A673 (cell line): ENCODE results near the gene STAB1. TPM values are rescaled to one million over a fixed set of nuclear protein-coding genes. Genes with fewer than 3 reads are reported as not detected.

Source experiments
- BruUV-seq: library from RNA; stranded (reverse); fragments of 400-500 nt; replicated peaks from 2 replicates; lab custom pipeline; 2021; lab: Mats Ljungman, UMichigan
- CTCF ChIA-PET: fragments of 300-600 bp; sonication (Branson Sonifier 250); formaldehyde crosslinking; loops from one replicate; lab custom pipeline; 2022; ENCODE audit warnings: antibody characterized with exemption; lab: Charles Lee
- POLR2A ChIA-PET: fragments of 300-600 bp; sonication (Branson Sonifier 250); formaldehyde crosslinking; loops from one replicate; lab custom pipeline; 2022; ENCODE audit warnings: antibody characterized with exemption; ENCODE audit not compliant: low non-redundant PET; lab: Charles Lee
- DNase-seq: peaks from one replicate; pipeline ENCODE4 v3.0.0-alpha.2; 2015; ENCODE audit warnings: low spot score
- H3K27ac ChIP-seq: fragments of 200-600 bp; sonication (generic); 2 replicates; pipeline ENCODE4 v1.5.1; 2016; ENCODE audit warnings: mixed run types, low read depth, mild to moderate bottlenecking, mixed read lengths, antibody characterized with exemption, low read length; ENCODE audit not compliant: poor library complexity, severe bottlenecking
- H3K27me3 ChIP-seq: fragments of 200-600 bp; sonication (generic); replicated peaks from 2 replicates; pipeline ENCODE4 v1.6.1; 2017; ENCODE audit warnings: mixed run types, low read depth, mild to moderate bottlenecking, mixed read lengths, antibody characterized with exemption, low read length; ENCODE audit not compliant: insufficient read depth, poor library complexity
- H3K36me3 ChIP-seq: fragments of 200-600 bp; sonication (generic); 2 replicates; pipeline ENCODE4 v1.6.1; 2016; ENCODE audit warnings: mixed run types, mild to moderate bottlenecking, mixed read lengths, antibody characterized with exemption, low read length; ENCODE audit not compliant: insufficient read depth, poor library complexity, severe bottlenecking
- H3K4me1 ChIP-seq: fragments of 200-600 bp; sonication (generic); 2 replicates; pipeline ENCODE4 v1.6.1; 2017; ENCODE audit warnings: mixed run types, mild to moderate bottlenecking, mixed read lengths, antibody characterized with exemption, low read length; ENCODE audit not compliant: insufficient read depth, poor library complexity, severe bottlenecking
- H3K4me3 ChIP-seq: fragments of 200-600 bp; sonication (generic); 2 replicates; pipeline ENCODE4 v1.5.1; 2016; ENCODE audit warnings: low read depth, mixed run types, mild to moderate bottlenecking, mixed read lengths, low read length; ENCODE audit not compliant: poor library complexity, severe bottlenecking
- H3K9me3 ChIP-seq: fragments of 200-600 bp; sonication (generic); 2 replicates; pipeline ENCODE4 v1.6.1; 2016; ENCODE audit warnings: mixed run types, low read depth, mild to moderate bottlenecking, mixed read lengths, antibody characterized with exemption, low read length; ENCODE audit not compliant: poor library complexity, severe bottlenecking
- EZH2 ChIP-seq: fragments of 200-600 bp; sonication (generic); IDR thresholded peaks from 2 replicates; pipeline ENCODE4 v1.6.1; 2017; ENCODE audit warnings: borderline replicate concordance, low read depth, mild to moderate bottlenecking, mixed read lengths, antibody characterized with exemption, low read length; ENCODE audit not compliant: poor library complexity, severe bottlenecking
- intact Hi-C: fragments of 100-400 bp; cut with micrococcal nuclease; formaldehyde crosslinking; loops from one replicate; pipeline ENCODE4 v1.10.0; 2022; ENCODE audit not compliant: unreplicated experiment
- total RNA-seq: library from RNA; stranded (reverse); gene quantifications from 2 replicates; pipeline ENCODE4 v1.2.3, GENCODE V29; 2021
- TF ChIP-seq, protein P1 (sequence below): fragments of 300-800, 200-600 bp; sonication (generic); conservative IDR thresholded peaks from 2 replicates; pipeline ENCODE4 v1.5.1; 2017; ENCODE audit warnings: low read depth, mild to moderate bottlenecking, antibody characterized with exemption, low read length, moderate library complexity, mixed read lengths

STAB1 gene
- total RNA-seq, 1 experiment from 2014 or later = 0.41 TPM

DNA sequence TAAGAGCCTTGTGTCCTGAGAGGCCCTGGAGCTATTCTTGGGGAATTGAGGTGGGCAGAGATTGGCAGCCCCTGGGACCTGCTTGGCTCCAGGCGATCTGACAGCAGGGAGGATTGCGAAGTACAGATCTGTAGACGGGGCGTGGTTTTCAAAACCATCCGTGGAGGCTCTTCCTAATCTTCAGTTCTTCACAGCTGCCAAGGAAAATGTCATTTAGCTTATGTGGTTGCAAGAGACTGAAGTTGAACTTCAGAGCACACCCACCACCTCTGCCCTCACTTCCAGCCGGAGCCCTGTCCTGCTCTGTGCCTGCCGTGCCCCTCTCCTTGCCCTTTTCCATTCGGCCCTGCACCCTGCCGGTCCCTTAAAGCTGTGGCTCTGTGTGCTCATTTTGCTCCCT lies 26.8 kb upstream of the STAB1 start:
- DNase-seq = peak; percentile 14
- BruUV-seq = no TSS peak
- Histone ChIP-seq H3K4me3 (no peak overlapping the region), H3K4me1 (no peaks in the 10 kb centered on the region), H3K36me3 (no peaks in the 10 kb centered on the region), H3K27ac (no peak overlapping the region), H3K27me3 (no peaks in the 10 kb centered on the region), H3K9me3 (no peaks in the 10 kb centered on the region)
- ChIA-PET POLR2A (no interaction called here), CTCF (no interaction called here)
- intact Hi-C loops = no loop called here
- TF ChIP-seq EZH2 = no peak
- TF ChIP-seq, protein P1, sequence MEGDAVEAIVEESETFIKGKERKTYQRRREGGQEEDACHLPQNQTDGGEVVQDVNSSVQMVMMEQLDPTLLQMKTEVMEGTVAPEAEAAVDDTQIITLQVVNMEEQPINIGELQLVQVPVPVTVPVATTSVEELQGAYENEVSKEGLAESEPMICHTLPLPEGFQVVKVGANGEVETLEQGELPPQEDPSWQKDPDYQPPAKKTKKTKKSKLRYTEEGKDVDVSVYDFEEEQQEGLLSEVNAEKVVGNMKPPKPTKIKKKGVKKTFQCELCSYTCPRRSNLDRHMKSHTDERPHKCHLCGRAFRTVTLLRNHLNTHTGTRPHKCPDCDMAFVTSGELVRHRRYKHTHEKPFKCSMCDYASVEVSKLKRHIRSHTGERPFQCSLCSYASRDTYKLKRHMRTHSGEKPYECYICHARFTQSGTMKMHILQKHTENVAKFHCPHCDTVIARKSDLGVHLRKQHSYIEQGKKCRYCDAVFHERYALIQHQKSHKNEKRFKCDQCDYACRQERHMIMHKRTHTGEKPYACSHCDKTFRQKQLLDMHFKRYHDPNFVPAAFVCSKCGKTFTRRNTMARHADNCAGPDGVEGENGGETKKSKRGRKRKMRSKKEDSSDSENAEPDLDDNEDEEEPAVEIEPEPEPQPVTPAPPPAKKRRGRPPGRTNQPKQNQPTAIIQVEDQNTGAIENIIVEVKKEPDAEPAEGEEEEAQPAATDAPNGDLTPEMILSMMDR = no peak

DNA sequence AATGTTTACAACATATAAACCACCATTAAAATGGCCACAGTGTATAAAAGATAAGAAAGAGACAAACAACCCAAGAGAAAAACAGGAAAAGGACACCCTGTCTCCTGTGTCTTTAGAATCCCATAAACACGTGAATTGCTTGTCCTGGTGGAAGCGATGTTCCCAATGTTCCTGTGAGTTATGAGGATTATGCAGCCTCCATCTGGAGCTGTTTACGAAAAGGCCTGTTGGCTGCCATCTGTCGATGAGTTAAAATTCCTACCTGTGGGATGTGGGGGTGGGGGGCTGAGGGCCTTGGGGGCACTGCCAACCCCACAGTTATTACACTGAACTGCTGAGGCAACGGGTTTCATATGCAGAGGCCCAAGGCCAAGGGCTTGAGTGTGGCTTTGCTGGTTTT lies 26.1 kb upstream of the STAB1 start:
- CTCF ChIA-PET = no interaction called here

DNA sequence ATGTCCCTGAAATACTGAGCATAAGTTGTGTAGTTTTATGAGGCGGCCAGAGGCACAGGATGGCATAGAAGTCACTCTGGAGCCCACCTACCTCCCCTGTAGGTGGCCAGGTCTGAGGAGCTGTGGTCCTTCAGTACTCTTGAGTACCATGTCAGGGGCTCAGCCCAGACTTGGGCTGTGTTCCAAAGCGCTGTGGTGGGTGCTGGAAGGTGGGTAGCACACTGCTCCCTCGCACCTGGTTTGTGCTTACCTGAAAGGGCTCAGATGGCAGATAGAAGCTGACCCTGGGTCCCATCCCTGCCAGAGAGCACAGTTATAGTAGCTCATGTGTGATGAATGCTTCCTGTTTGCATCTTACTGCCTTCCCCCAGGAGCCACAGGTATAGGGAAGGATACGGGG lies 24.2 kb upstream of the STAB1 start:
- no peak for TF ChIP-seq EZH2
- TF ChIP-seq, protein P1 = no peak
- BruUV-seq = no TSS peak
- ChIA-PET POLR2A (no interaction called here), CTCF (no interaction called here)
- Histone ChIP-seq H3K27ac (no peak overlapping the region), H3K36me3 (peaks cover 5% of the 10 kb centered on the region), H3K4me1 (no peaks in the 10 kb centered on the region), H3K27me3 (no peaks in the 10 kb centered on the region), H3K4me3 (no peak overlapping the region), H3K9me3 (no peaks in the 10 kb centered on the region)
- no peak for DNase-seq
- intact Hi-C loops = no loop called here

More for the DNA sequence above, 26.1 kb upstream of the STAB1 start:
- Histone ChIP-seq H3K4me3 (no peak overlapping the region), H3K27ac (no peak overlapping the region), H3K27me3 (no peaks in the 10 kb centered on the region), H3K9me3 (no peaks in the 10 kb centered on the region), H3K4me1 (no peaks in the 10 kb centered on the region), H3K36me3 (peaks cover 3% of the 10 kb centered on the region)
- DNase-seq = no peak
- BruUV-seq = no TSS peak
- POLR2A ChIA-PET = no interaction called here
- TF ChIP-seq EZH2 = no peak
- TF ChIP-seq, protein P1 = no peak
- intact Hi-C loops = no loop called here
